Psoas muscle (tissue), 8 donors: ENCODE results near the gene ASAH2B. TPM values are rescaled to one million over a fixed set of nuclear protein-coding genes. Genes with fewer than 3 reads are reported as not detected.

Source experiments
- ATAC-seq, 4 donors: fragments of 200-7000 bp; cut with Tn5 transposase; one replicate each; pipeline ENCODE4 v1.9.1; 2020; ENCODE audit warnings: moderate library complexity in 3 of 4, mild to moderate bottlenecking in 2 of 4
- DNase-seq, 2 donors: peaks; one replicate each; pipeline ENCODE4 v3.0.0-alpha.2; 2020
- H3K27ac ChIP-seq: fragments of 200-600 bp; one replicate; pipeline ENCODE4 v1.8.0; 2022
- H3K27me3 ChIP-seq, 3 donors: fragments of 200-600 bp in 1 of 3; one replicate each; pipeline versions ENCODE4 v1.6.1 to v1.8.0; 2013 to 2022; ENCODE audit warnings: low read length in 2 of 3, mild to moderate bottlenecking in 2 of 3, moderate library complexity in 1 of 3; ENCODE audit not compliant: insufficient read depth in 3 of 3
- H3K36me3 ChIP-seq, 2 donors: fragments of 200-600 bp in 1 of 2; one replicate each; pipeline versions ENCODE4 v1.6.1 to v1.8.0; 2013 to 2022; ENCODE audit warnings: low read depth in 1 of 2, mild to moderate bottlenecking in 1 of 2, moderate library complexity in 1 of 2; ENCODE audit not compliant: insufficient read depth in 1 of 2
- H3K4me1 ChIP-seq: fragments of 200-600 bp; one replicate; pipeline ENCODE4 v1.8.0; 2022
- H3K4me3 ChIP-seq: fragments of 200-600 bp; one replicate; pipeline ENCODE4 v1.8.0; 2022; ENCODE audit warnings: mild to moderate bottlenecking
- H3K9me3 ChIP-seq: fragments of 200-600 bp; one replicate; pipeline ENCODE4 v1.8.0; 2022
- WGBS, 3 donors: extraction: QIAGEN DNeasy Blood & Tissue Kit; methylation state at CpG; one replicate each; pipeline versions ENCODE4 v1.1.6 to v1.1.7; 2013; 5-methylcytosine and 5-hydroxymethylcytosine counted together
- intact Hi-C, 2 donors: fragments of 100-400 bp; cut with DNase I; formaldehyde crosslinking; loops; one replicate each; pipeline versions ENCODE4 v1.11.0 to v1.14.2; 2022
- polyA plus RNA-seq, 3 donors: library from polyadenylated mRNA; stranded (reverse); fragments of 200-250 nt; gene quantifications; one replicate each; pipeline ENCODE4 v1.2.3, GENCODE V29; 2013
- total RNA-seq, 4 donors: library from RNA; stranded (reverse); fragmentation: NEBNext Ultra II Directional in 2 of 4; extraction: Animal tissue kit (Norgen Biotek cat#: 25700) in 2 of 4; gene quantifications; one replicate each; pipeline versions ENCODE4 v1.2.1 to v1.2.4, GENCODE V29; 2021 to 2023
- TF ChIP-seq, protein P1 (sequence below): fragments of 200-600 bp; IDR thresholded peaks from one replicate; pipeline ENCODE4 v1.8.0; 2022; ENCODE audit warnings: antibody characterized with exemption
- donor health status: healthy with polysubstance abuse.
- donor health status: DM: no; HTN: no; CAD: no; lungs with moderate emphysema.
- donor health status: Bipolar disorder and iron deficiency.
- donor health status: healthy.
- donor health status: DM: yes; HTN: yes; CAD: no.
- donor health status: DM: no; HTN: no; CAD: no.
- donor health status: DM: no; HTN: no; CAD: no.
- donor health status: DM: yes; HTN: yes; CAD: no.

The ASAH2B gene
- total and polyA plus RNA-seq, 7 donors = 1.5 to 5.0 (median 2.2) TPM

DNA sequence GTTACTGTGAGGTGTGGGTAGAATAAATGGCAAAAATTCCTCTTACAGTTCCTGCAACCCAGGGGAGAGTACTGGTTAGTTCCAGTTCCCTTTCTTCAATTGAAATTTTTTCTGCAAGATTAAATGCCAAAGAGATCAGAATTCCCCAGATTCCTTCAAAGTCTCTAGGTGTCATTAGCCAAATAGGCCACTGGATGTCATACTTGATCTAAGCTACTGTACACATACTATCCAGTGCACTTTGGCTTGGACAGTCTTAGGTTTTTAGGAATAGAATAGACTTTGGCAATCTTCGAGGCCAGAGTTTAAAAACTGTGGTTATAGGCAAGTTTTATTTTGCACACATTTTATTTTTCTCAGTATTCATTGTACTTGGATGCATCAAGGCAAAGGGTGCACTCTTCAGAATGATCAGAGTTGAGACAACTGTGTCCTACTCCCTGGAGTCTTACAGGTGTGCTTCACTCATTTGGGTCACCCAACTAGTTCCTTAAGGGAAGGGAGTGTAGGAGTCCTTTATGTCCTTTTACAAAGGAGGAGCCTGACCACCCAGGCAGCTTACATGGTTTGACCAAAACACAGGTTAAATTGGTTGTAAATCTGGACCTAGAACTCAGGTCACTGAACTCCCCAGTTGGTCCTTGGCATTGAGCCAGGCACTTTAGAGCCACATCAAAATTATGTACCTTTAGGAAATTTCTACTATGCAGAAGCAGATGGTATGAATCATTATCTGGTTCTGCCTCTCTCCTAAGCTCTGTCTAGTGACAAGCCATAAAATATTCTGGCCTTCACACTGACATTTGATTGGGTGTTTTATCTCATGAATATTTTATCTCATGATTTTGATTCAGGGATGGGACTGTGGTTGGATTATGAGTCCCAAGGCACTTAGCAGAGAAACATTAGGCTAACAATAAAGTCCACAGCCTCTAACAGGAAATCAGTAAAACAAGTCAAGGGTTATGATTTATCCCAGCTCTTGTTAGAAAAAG lies 49.5 kb downstream of the ASAH2B start:
- DNase-seq = no peak
- H3K27me3 ChIP-seq = no peaks in the 10 kb centered on the region
- ATAC-seq = no peak
- intact Hi-C loops = no loop called here
- TF ChIP-seq, protein P1, sequence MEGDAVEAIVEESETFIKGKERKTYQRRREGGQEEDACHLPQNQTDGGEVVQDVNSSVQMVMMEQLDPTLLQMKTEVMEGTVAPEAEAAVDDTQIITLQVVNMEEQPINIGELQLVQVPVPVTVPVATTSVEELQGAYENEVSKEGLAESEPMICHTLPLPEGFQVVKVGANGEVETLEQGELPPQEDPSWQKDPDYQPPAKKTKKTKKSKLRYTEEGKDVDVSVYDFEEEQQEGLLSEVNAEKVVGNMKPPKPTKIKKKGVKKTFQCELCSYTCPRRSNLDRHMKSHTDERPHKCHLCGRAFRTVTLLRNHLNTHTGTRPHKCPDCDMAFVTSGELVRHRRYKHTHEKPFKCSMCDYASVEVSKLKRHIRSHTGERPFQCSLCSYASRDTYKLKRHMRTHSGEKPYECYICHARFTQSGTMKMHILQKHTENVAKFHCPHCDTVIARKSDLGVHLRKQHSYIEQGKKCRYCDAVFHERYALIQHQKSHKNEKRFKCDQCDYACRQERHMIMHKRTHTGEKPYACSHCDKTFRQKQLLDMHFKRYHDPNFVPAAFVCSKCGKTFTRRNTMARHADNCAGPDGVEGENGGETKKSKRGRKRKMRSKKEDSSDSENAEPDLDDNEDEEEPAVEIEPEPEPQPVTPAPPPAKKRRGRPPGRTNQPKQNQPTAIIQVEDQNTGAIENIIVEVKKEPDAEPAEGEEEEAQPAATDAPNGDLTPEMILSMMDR = peak; percentile 35
- H3K9me3 ChIP-seq = no peaks in the 10 kb centered on the region
- H3K4me1 ChIP-seq = no peaks in the 10 kb centered on the region
- WGBS, 3 donors = 43 to 56% (median 50%) methylated on average over 1 of the region's 1 CpG
- no peak overlapping the region for H3K27ac ChIP-seq
- no peaks in the 10 kb centered on the region for H3K36me3 ChIP-seq
- no peak overlapping the region for H3K4me3 ChIP-seq

DNA sequence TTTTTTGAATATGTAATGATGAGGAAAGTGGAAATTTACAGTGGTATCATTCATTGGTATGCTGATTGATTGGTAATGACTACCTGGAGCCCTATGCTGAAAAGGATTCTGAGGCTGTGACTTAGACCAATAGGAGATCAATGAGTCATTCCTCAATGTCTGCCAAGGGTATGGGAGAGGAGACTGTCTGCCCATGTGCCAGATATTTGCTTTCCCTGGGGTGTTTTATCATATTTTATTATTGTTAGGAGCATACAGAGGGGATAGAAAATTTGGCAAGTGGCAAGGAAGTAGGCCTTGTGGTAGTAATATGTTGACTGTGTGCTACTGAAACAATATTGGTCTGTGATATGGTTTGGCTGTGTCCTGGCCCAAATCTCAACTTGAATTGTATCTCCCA lies 54.8 kb downstream of the ASAH2B start:
- ATAC-seq (no peak), DNase-seq (no peak)
- H3K4me1 ChIP-seq = no peaks in the 10 kb centered on the region
- intact Hi-C loops = no loop called here
- TF ChIP-seq, protein P1 = no peak
- no peaks in the 10 kb centered on the region for H3K9me3 ChIP-seq
- H3K27ac ChIP-seq = no peak overlapping the region
- no peak overlapping the region for H3K4me3 ChIP-seq
- H3K27me3 ChIP-seq = no peaks in the 10 kb centered on the region
- no peaks in the 10 kb centered on the region for H3K36me3 ChIP-seq

DNA sequence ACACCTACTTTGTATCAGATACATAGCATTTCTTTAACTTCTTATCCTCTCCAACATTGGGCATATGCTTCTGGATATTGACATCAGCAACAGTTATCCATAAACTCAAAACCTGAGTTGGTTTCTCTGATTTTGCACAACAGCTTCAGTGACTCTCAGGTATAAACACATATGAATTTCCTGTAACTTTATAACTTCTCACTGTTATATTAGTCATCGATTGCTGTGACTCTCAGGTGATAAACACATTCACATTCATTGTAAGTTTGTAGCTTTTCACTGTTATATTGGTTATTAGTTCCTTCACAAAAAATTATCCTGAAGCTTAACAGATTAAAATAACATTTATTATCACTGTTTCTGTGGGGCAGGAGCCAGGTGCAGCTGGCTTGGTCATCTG lies 57.0 kb downstream of the ASAH2B start:
- 91 to 97% (median 94%) methylated on average over 1 of the region's 1 CpG for WGBS, 3 donors
- Histone ChIP-seq H3K27ac (no peak overlapping the region), H3K4me1 (no peaks in the 10 kb centered on the region), H3K27me3 (no peaks in the 10 kb centered on the region), H3K4me3 (no peak overlapping the region), H3K36me3 (no peaks in the 10 kb centered on the region), H3K9me3 (no peaks in the 10 kb centered on the region)
- DNase-seq = no peak
- intact Hi-C loops = no loop called here
- no peak for ATAC-seq
- TF ChIP-seq, protein P1 = no peak

DNA sequence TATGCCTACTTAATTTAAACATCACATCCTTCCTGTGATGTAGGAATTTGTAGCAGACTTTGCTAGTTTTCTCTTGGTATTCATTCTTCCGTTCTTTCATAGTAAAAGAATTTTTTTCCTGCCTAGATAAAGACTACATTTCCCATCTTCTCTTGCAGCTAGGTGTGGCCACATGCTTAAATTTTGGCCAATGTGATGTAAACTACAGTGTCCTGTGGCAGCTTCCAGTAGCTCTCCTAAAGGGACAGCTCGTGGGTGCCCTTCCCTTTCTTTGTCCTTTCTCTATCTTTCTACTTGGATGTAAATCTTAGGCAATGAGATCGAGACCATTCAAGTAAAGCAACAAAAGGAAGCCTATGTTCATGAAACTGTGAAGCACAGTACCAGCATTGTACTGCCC lies 58.6 kb downstream of the ASAH2B start:
- no peaks in the 10 kb centered on the region for H3K27me3 ChIP-seq
- H3K4me1 ChIP-seq = no peaks in the 10 kb centered on the region
- WGBS, 3 donors = 51 to 63% (median 60%) methylated on average over 3 of the region's 3 CpGs
- DNase-seq = no peak
- H3K27ac ChIP-seq = no peak overlapping the region
- TF ChIP-seq, protein P1 = no peak
- H3K36me3 ChIP-seq = no peaks in the 10 kb centered on the region
- no peaks in the 10 kb centered on the region for H3K9me3 ChIP-seq
- no peak for ATAC-seq
- intact Hi-C loops = no loop called here
- H3K4me3 ChIP-seq = no peak overlapping the region
